ENCODE measurements around the gene ZNF468.
"Not testable (repeated sequence)": the region's sequence is repeated elsewhere in the genome, so short reads cannot be mapped to it uniquely, and the experiment has no call there.

Gene ZNF468

GRCh38 chr19:52896431-52897137, 39.2 kb upstream of the ZNF468 start:
- no peak for DNase-seq (ENCODE audit: extremely low read depth, insufficient read length)
- TF ChIP-seq CTCF (IDR thresholded peaks at IDR 0.05; ENCODE audit: insufficient read depth, low read length, poor library complexity, severe bottlenecking) = no peak
- Histone ChIP-seq H3K27me3 (replicated peaks; ENCODE audit: control insufficient read depth, insufficient read depth, low read length) (no peaks in the 10 kb centered on the region), H3K4me3 (replicated peaks; ENCODE audit: low read depth, low read length) (peak overlapping the region; percentile 76), H3K36me3 (ENCODE audit: control insufficient read depth, insufficient read depth, low read length) (no peaks in the 10 kb centered on the region)

- H3K27me3 ChIP-seq (replicated peaks; ENCODE audit: control insufficient read depth, insufficient read depth, low read length) = no peaks in the 10 kb centered on the region
- H3K4me3 ChIP-seq (replicated peaks; ENCODE audit: low read depth, low read length) = no peak overlapping the region
- no peak for DNase-seq (ENCODE audit: extremely low read depth, insufficient read length)
- no peak for TF ChIP-seq CTCF (IDR thresholded peaks at IDR 0.05; ENCODE audit: insufficient read depth, low read length, poor library complexity, severe bottlenecking)
- peaks cover 2% of the 10 kb centered on the region for H3K36me3 ChIP-seq (ENCODE audit: control insufficient read depth, insufficient read depth, low read length)
Measured at GRCh38 chr19:52891336-52891735, 33.9 kb upstream of the ZNF468 start.

- no peaks in the 10 kb centered on the region for H3K27me3 ChIP-seq (replicated peaks; ENCODE audit: control insufficient read depth, insufficient read depth, low read length)
- H3K4me3 ChIP-seq (replicated peaks; ENCODE audit: low read depth, low read length) = no peak overlapping the region
- TF ChIP-seq CTCF (IDR thresholded peaks at IDR 0.05; ENCODE audit: insufficient read depth, low read length, poor library complexity, severe bottlenecking) = no peak
- peaks cover 2% of the 10 kb centered on the region for H3K36me3 ChIP-seq (ENCODE audit: control insufficient read depth, insufficient read depth, low read length)
- DNase-seq (ENCODE audit: extremely low read depth, insufficient read length) = no peak
Measured at GRCh38 chr19:52889931-52890330, 32.5 kb upstream of the ZNF468 start.

- no peak for DNase-seq (ENCODE audit: extremely low read depth, insufficient read length)
- H3K4me3 ChIP-seq (replicated peaks; ENCODE audit: low read depth, low read length) = no peak overlapping the region
- no peaks in the 10 kb centered on the region for H3K27me3 ChIP-seq (replicated peaks; ENCODE audit: control insufficient read depth, insufficient read depth, low read length)
- H3K36me3 ChIP-seq (ENCODE audit: control insufficient read depth, insufficient read depth, low read length) = peaks cover 2% of the 10 kb centered on the region
- no peak for TF ChIP-seq CTCF (IDR thresholded peaks at IDR 0.05; ENCODE audit: insufficient read depth, low read length, poor library complexity, severe bottlenecking)
Measured at GRCh38 chr19:52889076-52889475, 31.7 kb upstream of the ZNF468 start.

GRCh38 chr19:52880895-52881389, 23.5 kb upstream of the ZNF468 start:
- peaks cover 2% of the 10 kb centered on the region for H3K36me3 ChIP-seq (ENCODE audit: control insufficient read depth, insufficient read depth, low read length)
- H3K27me3 ChIP-seq (replicated peaks; ENCODE audit: control insufficient read depth, insufficient read depth, low read length) = no peaks in the 10 kb centered on the region
- no peak for TF ChIP-seq CTCF (IDR thresholded peaks at IDR 0.05; ENCODE audit: insufficient read depth, low read length, poor library complexity, severe bottlenecking)
- no peak overlapping the region for H3K4me3 ChIP-seq (replicated peaks; ENCODE audit: low read depth, low read length)
- DNase-seq (ENCODE audit: extremely low read depth, insufficient read length) = no peak

- not testable (repeated sequence) for DNase-seq (ENCODE audit: extremely low read depth, insufficient read length); H3K4me3 ChIP-seq (replicated peaks; ENCODE audit: low read depth, low read length); H3K27me3 ChIP-seq (replicated peaks; ENCODE audit: control insufficient read depth, insufficient read depth, low read length); H3K36me3 ChIP-seq (ENCODE audit: control insufficient read depth, insufficient read depth, low read length)
Measured at GRCh38 chr19:52872996-52873395, 15.6 kb upstream of the ZNF468 start.
